Hypothalamus (tissue), 51 donors: ENCODE results near the gene DTX2.
"Not testable (repeated sequence)": the region's sequence is repeated elsewhere in the genome, so short reads cannot be mapped to it uniquely, and the experiment has no call there.

Experiments used
- DNase-seq, 51 donors: peaks; one replicate each; lab custom pipeline; 2025; lab: John Stamatoyannopoulos, UW

Gene DTX2

DNA sequence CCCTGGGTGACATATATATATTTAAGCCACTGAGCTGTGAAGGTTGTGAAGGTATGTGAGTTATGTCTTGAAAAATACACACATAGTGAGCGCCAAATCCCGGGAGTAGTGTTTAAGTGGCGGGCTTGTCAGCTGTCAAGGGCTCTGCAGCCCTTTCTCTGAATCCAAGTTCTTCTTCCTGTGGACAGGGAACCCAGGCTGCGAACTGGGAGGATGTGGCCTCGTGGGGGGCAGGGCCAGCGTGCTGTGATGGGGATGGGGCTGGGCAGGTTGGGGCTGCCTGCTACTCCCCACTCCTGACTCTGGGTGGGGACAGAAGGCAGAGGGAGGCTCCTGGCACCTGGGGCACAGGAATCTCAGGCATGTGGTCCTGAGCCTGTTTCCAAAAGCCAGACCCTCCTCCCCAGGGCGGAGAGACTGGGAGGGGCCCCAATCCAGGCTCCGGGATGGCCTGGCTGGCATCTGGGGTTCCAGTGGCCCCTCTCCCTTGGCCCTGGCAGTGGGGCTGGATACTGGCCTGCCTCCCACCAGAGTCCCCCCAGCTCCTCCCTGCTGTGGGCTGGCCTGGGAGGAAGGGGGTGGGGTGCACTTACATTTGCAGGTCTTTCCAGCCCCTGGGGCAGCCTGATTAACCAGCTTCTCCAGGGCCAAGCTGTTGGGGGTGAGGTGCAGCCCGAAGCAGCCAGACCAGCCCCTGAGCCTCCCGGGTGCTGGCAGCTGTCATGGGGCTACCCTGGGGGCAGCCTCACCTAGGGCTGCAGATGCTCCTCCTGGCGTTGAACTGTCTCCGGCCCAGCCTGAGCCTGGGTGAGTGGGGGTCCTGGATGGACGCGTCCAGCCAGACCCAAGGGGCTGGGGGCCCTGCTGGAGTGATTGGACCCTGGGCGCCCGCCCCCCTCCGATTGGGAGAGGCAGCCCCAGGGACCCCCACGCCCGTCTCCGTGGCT is 48.7 kb downstream of the DTX2 start, which contains the start of gene UPK3B:
Gene UPK3B, plus strand, starts transcription at position 622 of the 947 bp plus-strand sequence. Its CDS starts 101 bp downstream, at position 723.
- DNase-seq: no peak

DNA sequence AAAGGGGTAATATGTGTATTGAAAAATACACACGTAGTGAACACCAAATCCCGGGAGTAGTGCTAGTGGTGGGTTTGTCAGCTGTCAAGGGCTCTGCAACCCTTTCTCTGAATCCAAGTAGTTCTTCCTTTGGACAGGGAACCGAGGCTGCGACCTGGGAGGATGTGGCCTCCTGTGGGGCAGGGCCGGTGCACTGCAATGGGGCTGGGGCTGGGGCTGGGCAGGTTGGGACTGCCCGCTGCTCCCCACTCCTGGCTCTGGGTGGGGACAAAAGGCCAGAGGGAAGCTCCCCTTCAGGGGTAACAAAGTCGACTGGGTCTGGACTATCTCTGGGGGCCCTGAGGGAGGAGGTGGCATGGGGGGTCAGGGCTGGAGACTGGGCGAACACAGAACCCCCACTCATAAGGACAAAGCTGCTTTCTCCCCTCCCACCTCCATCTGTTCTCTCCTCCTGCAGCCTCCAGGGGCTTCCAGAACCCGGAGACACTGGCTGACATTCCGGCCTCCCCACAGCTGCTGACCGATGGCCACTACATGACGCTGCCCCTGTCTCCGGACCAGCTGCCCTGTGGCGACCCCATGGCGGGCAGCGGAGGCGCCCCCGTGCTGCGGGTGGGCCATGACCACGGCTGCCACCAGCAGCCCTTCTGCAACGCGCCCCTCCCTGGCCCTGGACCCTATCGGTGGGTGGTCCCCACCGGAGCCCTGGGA is 49.8 kb downstream of the DTX2 start:
- DNase-seq: not testable (repeated sequence)

DNA sequence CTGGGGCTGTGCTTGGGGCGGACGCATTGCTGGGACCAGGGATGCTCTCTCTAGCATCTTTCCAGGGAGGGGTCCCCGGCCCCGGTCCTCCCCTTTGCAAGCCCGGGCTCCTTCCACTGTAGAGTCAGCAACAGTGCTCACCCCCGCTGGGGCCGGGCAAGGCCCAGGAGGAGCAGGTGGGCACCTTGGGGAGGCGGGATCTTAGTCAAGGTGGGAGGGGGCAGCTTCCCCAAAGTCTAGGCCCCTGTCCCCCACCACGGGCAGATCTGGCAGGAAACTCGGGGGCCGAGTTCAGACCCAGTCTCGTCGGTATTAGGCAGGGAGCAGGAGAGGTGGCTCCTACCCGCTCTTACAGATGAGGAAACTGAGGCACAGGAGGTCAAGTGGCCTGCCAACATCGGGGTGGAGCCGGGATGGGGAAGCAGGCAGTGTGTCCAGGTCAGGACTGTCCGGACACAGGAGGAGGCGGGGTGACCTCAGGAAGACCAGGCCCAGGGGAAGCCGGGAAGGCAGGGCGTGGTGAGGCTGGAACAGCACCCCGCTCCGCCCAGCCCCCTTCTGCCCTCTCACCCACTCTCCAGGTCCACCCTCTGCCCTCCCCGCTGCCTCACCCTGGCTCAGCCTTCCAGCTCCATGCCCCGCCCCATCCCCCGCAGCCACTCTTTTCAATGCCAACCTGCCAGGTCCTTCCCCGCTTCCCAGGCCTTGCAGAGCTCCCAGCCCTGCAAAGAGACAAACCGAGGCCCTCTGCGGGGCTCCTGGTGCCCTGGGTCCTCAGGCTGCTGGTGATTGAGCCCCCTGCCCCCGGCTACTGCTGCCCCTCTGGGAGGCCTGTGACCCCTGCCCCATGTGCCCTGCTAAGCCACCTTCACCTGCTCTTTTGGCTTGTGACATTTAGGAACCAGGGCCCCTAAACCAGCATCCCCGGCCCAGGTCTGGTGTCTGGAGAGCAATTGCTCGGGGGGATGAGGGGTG is 50.7 kb downstream of the DTX2 start:
- not testable (repeated sequence) for DNase-seq

DNA sequence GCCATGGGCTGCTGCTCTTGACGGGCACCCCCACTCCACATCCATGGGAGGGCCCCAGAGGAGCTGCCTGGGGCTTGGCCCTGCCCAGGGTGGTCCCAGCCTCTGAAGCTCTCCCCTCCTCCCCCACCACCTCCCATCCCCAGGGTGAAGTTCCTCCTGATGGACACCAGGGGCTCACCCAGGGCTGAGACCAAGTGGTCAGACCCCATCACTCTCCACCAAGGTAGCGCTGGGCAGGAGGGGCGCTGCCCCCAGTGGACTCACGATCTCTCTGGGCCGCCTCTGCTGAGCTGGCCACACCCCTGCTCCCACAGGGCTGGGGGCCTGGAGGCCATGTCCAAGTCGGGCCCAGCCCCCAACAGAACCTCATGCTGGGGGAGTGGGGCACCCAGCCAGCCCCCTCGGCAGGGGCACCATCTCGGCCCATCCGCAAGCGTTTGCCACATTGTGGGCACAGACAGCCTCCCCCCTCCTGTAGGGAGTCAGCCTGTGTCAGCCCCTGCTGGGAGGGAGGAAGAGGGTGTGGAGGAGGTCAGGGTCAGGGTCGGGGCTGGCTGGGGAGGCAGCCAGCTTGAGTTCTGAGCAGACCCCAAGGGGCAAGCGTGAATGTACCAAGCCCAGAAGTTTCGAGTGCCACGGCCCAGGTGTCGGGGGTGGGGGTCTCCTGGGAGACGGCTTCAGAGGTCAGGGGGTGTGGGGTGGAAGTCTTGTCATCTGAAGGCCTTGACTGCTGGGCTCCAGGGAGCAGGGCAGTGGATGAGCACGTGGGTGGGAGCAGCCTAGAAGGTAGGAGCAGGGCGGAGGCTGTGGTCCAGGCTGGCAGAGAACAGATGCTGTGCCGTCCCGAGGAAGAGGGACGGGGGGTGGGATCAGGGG is 51.7 kb downstream of the DTX2 start:
- no peak for DNase-seq

DNA sequence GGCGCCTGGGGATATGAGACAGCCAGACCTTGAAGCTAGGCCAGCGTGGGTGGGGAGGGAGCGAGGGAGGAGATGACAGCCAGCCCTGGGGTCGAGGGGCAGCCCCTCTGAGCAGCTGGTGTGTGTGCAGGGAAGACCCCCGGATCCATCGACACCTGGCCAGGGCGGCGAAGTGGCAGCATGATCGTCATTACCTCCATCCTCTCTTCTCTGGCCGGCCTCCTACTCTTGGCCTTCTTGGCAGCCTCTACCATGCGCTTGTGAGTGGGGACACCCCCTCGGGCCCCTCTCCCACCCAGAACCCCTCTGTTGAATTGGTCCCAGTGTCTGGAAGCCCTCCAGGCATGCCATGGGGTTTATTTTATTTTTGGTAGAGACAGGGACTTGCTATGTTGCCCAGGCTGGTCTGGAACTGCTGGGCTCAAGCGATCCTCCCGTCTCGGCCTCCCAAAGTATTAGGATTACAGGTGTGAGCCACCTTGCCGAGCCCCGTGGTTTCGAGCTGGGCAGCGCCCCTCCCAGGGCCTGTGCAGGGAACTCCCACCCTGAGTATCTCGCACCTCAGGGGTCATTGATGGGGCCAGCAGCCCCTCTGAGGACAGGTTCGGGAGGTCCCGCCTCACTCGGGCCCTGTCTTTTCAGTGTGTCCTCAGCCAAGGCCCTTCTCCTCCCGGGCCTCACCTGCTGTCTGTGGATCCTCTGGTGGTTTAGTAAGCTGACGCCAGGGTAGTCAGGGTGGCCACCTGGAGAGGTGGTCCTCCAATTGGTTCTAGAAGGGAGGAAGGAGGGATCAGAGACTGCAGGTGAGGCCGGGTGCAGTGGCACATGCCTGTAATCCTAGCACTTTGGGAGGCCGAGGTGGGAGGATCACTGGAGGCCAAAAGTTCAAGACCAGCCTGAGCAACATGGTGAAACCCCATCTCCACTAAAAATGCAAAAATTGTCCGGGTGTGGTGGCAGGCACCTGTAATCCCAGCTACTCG is 52.6 kb downstream of the DTX2 start:
- DNase-seq: no peak

DNA sequence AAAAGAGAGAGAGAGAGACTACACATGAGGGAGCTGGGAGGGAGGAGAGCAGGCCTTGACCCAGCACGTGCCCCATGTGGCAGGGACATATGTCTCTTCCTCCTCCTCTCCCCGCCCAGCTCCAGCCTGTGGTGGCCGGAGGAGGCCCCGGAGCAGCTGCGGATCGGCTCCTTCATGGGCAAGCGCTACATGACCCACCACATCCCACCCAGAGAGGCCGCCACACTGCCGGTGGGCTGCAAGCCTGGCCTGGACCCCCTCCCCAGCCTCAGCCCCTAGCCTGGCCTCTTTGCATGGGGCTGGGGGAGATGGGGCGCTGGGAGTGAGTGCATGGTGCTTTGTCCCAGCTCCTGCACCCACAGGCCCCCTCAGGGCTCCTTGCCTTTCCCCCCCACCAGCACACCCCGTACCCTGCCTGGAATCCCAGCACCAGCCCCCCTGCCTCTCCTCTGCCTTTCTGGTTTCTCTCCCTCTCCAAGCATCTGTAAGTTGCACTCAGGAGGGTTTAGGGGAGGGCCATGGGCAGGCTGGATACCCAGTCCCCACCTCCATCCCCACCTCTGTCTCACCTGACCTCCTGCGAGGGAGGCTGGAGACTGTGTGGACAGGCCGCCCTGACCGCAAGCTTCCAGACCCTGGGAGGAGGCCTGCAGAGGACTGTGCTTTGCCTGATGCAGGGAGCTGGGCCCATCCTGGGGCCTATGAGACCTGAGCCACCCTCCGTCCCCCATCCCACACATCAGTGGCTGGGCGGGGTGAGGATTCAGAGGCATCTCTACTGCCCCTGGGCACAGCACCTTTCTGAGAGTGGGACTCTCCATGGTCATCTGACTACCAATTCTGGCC is 53.6 kb downstream of the DTX2 start:
- DNase-seq: no peak

DNA sequence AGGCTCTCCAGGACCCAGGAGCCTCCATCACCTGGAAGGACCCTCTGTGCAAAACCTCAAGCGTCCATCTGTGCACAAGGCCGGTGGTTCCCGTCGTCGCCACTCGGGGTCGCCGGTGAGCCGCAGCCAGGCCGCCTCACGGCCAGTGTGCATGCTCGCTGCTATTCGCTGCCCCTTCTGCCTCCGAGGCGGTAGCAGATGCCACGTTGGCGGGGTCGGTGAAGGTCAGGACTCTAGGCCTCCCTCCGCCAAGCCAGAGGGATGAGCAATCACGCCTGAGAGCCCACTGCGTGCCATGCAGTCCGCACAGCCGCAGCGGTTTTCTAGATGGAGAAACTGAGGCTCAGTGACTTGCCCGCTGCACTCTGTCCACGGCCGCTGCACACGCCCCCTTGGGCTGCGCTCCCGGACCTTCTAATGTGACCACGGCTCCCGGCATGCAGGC is 54.5 kb downstream of the DTX2 start:
- DNase-seq: peak in 16 of 51 donors; percentile 8 to 57 (median 23)

DNA sequence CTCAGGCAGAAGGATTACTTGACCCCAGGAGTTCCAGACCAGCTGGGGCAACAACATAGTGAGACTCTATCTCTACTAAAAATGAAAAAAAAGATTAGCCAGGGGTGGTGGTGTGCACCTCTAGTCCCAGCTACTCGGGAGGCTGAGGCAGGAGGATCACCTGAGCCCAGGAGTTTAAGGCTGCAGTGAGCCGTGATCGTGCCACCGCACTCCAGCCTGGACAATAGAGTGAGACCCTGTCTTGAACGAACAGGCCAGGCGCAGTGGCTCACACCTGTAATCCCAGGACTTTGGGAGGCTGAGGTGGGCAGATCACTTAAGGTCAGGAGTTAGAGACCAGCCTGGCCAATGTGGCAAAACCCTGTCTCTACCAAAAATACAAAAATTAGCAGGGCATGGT is 55.4 kb downstream of the DTX2 start:
- DNase-seq: not testable (repeated sequence)

DNA sequence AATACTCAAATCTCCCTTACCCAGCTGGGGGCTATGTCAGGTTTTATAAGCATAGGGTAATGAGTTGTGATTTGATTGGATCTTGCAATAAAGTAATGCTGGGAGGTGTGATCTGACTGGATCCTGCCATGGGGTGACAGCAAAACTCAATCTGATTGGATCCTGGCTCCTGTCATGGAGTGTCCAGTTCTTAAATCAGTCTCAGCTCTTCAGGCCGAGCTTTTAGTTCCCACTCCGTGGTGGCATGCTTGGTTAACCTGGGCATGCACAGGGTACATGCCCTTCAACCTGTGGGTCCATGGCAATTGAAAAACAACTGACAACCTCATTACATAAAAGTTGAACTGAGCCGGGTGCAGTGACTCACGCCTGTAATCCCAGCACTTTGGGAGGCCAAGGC is 64.7 kb downstream of the DTX2 start:
- not testable (repeated sequence) for DNase-seq

DNA sequence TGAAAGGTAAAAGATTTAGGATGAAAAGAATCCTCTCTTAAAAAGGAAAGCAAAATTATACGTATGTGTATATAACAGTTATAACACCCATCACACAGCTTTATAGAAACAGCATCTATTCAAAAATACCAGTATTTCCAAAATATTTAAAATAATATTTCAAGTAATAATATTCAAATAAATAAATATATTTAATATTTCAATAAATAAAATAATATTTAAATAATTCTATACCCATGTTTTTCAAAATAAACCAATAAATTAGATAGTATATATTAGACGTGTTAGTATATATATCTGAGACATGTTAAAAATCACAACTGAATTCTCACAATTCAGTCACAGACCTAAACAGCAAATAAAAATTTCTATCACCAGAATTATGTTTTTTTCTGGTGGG is 70.1 kb downstream of the DTX2 start:
- not testable (repeated sequence) for DNase-seq

DNA sequence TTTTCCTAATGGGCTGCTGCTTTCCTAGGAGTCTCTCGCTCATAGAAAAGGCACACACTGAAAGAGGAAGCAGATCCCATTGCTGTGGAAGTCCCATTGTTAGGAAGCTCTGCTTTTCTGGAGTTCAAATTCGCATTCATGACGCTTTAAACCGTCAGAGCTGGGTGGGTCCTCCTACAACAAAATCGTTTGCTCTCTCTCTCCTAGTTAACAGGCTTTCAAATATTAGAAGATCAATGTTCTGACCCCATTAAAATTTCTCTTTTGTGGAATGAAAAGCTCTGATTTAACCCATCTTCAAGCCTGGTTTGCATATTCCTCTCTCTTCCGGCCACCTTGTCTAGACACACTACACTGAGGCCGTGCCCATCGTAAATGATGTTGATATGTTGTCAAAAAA is 81.7 kb downstream of the DTX2 start, which contains the start of gene SPDYE16:
Gene SPDYE16, minus strand, starts transcription at position 101 of the 400 bp plus-strand sequence. CDS start 1,838 bp downstream, outside the sequence.
- DNase-seq: not testable (repeated sequence)

DNA sequence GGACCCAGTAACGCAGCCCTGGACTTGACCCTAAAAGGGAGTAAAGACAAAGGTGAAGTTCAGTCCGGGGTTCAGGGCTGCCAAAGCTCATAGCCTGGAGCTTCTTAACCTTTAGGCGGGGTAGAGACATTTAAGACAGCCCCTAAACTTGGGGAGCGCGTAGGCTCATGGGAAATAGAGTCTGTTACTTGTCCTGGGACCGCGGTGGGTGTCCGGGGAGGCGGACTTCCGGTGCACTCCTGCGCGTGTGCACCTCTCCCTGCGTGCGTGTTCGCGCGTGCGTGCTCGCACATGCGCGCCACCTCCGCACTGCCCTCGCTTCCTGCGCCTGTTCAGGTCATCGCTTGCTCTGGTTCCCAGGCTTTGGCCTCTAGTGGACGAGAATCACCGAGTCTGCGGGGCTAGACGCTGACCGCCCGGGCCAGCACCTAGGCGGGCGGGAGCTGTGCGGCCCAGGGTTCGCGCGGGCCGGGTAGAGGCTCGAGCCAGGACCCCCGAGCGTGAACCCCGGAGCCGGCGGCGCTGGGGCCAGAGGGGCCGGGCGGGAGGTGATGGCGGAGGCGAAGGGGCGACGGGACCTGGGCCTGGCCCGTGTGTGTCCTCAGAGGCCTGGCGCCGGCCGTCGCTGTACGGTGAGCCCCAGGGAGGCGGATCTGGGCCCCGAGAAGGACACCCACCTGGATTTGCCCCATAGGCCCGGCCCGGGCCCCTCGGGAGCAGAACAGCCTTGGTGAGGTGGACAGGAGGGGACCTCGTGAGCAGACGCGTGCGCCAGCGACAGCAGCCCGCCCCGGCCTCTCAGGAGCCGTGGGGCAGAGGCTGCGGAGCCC is 87.7 kb downstream of the DTX2 start:
- DNase-seq: peak; percentile 35 to 94 (median 80)

DNA sequence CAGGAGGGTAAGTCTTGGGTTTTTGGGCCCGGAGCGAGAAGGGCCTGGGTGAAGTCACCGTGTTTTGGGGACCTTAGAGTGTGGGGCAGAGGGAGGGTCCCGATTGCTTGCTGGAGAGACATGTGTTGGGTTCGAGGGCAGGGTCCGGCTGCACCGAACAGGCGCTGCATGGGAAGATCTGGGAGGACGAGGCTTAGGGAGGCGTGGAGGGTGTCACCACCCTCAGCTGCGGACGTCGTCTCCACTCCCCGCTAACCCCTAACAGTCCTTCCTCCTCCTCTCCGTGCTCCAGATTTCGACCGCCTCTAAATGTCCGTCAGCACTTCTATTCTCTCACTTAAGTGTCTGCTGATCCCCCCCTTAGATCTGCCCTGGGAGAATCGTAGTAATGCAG is 88.3 kb downstream of the DTX2 start:
- peak in 1 of 51 donors; percentile 1 for DNase-seq

DNA sequence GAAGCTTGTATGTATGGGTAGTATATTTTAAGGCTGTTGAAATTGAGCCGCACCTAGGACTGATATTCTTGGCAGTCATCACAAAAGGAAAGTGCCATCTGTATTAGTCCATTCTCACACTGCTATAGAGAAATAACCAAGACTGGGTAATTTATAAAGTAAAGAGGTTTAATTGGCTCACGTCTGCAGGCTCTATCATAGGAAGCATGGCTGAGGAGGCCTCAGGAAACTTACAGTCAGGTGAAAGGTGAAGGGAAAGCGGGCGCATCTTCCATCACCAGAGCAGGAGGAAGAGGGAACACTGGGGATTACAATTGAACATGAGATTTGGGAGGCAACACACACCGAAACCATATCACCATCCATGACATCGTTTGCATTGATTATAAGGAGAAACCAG is 90.5 kb downstream of the DTX2 start:
- DNase-seq: not testable (repeated sequence)
